Putamen (tissue), 1 donor: ENCODE data around the gene COX4I2.

Experiments used
- DNase-seq: peaks from one replicate; pipeline ENCODE4 v3.0.0-alpha.2; 2016; ENCODE audit warnings: low spot score

The COX4I2 gene

DNA sequence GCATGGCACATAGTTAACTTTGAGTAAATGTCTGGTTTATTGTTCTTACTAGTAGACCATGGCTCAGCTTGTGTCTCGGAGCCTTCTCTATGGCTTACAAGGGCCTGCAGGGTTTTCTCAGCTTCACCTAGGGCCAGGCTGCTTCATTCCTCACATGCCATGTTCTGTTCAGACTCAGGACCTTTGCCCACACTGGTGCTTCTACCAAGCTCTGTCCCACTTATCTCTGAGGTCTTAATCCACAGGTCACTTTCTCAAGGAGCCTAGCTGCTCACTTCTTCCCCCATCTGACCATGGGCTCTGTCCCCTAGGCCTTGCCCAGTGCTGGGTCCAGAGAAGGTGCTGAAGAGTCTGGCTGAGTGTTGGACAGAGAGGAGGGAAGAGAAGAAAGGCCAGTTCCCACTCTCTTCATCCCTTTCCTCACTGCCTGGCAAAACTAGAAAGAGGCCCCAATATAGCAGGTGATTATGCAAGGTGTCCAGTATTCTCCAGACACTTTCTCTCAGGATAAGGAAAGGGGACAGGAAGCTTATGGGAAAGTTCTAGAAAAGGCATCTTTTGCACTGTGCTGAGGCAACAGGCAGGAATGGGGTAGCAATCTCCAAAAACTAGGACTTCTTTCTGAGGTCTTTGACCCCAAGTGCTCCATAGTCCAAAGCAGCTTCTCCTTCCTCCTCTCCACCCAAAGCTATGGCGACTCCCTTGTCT lies 40.0 kb downstream of the COX4I2 start:
- DNase-seq, result no peak

DNA sequence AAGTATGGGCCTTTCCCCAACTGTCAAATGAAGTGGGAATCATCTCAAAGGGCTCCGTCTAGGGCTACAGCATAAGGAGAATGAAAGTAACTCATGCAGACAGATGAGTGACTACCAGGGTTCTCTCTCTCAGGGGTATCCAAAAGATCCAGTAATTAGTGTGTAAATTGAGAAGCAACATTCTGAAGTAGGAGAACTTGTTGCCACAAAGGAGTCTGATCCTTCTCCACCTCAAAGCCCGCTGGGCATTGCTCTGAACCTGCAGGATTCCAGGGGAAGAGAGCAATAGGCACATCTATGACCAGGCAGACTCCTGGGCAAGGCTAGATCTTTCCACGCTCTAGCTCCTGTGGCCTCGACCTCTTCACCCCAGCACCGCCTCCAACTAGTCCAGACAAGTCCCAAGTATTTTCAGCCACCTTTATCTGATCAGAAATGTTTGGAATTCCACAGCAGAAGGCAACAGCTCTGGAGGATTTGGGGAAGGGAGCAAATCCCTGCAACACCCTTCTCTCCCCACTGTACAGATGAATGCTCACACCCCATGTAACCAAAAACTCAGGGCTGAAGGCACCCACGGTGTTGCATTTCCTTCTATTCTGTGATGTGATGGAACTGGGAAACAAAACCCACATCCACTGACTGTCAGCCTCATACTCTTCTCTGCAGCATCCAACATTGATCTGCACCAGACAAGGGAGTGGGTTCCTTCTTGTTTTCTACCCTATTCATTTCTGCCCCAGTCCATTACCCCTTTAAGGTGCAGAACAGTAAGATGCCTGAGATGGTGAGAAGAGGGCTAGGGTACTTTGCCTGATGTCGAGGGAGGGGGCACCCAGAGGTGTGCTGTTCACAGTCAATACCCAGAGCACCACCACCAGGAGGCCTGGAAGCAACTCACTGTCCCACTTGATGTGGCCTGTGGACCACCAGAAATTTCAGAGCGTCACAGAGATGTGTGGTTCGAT lies 41.0 kb downstream of the COX4I2 start:
- DNase-seq, result no peak

DNA sequence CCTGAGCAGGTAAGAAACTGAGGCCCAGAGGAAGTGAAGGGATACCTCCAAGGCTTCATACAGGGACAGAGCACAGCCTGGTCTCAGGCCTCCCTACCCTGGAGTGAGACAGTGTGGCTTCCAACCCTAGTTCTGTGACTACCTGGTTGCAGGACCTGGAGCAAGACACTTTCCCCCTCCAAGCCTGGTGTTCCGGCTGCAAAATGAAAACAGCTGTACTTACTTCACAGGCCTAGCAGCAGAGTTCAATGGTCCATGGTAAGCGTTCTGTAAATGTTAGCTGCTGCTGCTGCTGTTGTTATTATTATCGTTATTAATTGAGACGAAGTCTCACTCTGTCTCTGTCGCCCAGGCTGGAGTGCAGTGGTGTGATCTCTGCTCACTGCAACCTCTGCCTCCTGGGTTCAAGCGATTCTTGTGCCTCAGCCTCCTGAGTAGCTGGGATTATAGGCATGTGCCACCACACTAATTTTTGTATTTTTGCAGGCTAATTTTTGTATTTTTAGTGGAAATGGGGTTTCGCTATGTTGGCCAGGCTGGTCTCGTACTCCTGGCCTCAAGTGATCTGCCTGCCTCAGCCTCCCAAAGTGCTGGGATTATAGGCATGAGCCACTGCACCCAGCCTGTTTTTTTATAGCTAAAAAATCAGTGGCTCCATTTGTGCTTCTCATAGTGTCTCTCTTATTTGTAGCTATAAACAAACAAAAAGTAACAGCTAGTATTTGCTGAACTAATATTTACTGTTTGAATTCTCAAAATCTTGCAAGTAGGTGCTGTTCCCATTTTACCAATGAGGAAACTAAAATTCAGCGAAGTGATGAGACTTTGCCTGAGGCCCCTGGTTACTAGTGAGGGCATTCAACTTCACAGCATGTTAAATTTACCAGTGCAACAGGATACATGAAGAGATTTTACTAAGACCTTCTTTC lies 41.9 kb downstream of the COX4I2 start:
- DNase-seq, result no peak

DNA sequence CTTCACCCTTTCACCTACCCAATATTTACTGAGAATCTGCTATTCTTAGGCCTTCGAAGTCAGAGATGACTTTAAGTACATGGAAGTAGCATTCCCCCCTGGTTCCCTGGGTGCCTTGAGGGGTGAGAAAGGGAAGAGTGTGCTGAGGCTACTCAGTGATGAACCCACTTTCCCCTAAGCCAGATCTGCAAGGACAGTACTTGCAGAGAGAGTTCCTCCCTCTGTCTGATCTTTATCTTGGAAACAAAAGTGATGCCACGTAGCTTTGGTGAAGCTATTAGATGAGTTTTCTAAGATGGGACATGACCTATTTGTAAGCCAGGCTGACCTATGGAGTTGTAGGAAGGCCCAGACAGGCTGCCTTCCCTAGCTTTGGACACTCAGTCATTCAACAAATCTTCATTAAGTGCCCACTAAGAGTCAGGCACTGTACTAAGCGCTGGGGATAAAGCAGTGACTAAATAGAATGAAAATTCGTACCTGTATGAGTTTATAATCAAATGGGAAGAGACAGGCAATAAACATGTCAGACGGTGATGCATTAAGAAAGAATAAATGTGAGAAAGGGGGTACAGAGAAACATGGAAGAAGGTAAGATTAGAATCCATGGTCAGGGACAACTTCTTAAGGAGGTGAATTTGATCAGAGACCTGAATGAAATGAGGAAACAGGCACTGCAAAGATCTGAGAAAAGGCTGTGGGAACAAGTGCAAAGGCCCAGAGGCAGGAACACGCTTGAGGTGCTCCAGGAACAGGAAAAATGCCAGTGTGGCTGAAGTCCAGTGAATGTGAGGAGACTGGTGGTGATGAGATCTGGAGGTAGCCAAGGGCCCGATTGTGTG lies 42.8 kb downstream of the COX4I2 start:
- no peak for DNase-seq

DNA sequence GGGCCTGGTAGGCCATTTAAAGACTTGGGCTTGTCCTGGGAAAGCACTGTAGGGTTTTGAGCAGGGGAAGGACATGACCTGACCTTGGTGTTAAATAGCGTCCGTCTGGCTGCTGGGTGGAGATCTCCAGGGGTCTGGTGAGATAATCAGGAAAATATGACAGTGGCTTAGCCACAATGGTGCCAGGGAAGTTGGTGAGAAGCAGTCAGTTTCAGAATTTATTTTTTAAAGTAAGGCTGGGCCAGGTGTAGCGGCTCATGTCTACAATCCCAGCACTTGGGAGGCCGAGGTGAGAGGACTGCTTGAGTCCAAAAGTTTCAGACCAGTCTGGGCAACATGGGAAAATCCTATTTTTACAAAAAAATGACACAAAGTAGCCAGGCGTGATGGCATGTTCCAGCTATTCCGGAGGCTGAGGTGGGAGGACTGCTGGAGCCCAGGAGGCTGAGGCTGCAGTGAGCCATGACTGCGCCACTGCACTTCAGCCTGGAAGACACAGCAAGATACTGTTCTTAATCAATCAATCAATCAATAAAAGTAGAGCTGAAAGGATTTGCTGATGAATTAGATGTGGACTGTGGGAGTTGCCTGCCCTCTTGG lies 43.5 kb downstream of the COX4I2 start:
- no peak for DNase-seq

DNA sequence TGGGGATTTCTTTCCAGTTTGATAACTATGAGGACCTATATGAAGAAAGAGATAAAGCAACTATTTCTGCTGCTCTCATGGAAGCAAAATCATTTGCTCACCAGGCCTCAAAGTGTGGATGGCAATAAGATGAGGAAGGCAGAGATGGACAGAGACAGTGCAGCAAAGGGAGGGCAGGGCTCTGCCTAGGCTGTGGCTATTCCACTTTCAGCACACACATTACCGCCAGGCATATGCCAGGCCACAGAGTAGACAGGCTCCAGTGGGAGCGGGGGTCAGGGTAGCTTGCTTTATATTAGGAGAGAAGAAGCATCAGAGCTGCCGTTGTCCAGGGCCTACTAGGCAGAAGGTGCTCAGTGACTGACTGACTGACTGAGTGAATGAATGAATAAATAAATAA lies 44.1 kb downstream of the COX4I2 start:
- no peak for DNase-seq

DNA sequence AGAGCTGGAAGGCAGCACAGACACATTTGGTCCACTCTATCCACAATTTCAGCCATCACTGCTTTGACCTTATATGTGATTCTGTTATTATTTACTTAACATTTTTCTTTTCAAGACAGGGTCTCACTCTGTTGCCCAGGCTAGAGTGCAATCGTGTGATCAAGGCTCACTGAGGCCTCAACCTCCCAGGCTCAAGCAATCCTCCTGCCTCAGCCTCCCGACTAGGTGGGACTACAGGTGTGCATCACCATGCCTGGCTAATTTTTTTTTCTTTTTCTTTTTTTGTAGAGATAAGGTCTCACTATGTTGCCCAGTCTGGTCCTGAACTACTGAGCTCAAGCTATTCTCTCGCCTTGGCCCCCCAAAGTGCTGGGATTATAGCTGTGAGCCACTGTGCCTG lies 44.6 kb downstream of the COX4I2 start:
- no peak for DNase-seq

DNA sequence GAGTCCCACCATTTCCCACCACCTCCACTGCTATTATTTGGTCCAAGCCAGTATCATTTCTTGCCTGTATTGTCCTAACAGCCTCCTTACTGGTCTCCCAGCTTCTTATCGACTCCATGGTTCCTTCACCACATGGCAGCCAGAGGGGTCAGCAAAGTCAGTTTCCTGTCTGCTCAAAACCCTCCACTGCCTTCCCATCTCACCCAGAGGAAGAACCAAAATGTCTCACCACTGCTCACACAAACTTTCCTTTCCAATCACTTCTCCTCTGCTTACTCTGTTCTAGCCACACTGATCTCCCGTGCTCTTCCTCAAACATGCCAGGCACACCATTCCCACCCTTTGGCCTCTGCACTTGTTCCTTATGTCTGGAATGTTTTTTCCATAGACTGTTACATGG lies 45.2 kb downstream of the COX4I2 start:
- no peak for DNase-seq

DNA sequence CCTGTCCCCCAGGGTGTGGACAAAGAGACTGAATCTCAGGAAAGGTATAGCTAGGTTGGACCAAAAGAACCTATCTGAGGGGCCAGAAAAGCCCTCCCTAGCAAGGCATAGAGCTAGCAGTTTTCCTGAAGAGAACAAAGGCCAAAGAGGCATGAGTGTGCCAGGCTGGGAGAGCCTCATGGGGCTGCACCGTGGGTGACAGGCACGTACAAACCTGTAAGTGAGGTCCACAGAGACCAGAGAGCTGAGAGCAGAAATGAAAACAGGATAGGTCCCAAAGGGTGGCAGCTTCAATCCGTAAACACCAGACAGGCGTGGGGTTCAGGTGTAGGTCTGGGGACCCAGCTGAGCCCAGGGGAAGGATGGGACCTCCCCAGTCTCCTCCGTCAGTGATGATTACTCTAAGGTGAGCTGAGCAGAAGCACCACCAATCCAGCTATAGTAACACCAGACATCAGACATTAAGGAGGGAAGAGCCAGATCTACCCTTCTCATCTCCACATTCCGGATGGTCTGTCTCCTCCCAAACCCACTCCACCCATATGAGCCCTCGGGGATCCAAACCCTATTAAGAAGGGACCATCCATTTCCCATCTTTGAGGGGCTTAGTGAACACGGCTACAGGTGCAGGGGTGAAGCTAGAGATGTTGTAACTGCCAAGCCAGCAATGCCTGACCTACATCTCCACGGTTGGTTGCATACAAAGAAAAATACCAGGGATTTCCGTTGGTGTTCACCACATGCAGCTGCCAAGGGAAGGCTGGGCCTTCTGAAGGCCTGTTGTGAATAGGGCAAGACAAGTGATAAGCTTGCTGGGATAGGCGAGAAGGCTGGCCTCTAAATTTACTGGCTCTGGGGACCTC lies 46.7 kb downstream of the COX4I2 start:
- DNase-seq, result no peak

DNA sequence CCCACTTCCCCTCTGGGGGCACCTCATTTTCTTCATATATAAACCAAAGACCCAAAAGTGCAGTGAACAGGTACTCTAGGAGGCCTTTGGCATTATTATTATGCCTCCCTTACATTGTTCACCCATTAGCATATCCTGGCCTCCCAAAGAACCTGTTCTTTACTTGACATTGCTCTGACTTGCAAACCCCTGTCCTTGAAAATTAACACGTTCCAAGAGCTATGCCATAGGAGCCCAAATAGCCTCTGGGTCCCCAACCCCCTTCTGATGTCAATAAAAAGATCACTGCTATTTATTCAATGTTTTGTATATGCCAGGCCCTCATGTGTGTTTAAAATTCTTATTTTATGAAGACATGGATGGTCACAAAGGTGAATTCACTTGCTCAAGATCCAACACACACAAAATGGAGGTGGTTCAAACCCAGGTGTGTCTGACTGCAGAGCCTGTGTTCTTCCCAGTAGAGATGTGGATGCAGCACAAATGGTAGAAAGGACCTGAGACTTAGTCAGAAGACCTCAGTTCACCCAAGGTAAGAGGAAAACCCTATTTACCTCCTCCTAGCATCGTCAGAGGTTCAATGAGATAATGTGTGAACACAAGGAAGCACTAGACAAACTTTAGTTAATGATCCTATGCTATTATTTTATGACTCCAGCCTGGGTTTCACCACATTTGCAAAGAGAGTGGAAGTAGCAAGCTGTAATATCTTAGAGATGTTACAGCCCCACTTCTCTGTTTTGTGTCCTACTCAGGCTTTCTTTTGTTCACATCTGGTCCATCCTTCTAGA lies 48.3 kb downstream of the COX4I2 start:
- no peak for DNase-seq

DNA sequence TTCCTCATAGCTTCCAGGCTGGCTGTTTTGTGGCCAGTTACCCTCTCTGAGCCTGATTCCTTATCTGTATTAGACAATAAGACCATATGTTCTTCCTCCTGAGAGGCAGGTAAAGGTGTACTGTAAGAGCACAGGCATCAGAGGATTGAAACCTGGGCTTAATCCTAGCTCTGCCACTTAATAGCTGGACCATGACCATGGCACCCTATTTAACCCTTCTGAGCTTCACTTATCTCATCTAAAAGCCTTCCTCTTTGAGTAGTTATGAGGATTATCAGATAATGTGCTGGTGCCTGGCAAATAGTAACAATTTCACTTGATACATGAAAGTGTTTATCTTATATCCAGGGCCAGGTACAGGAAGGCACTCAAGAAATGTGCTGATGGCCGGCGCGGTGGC lies 50.1 kb downstream of the COX4I2 start:
- no peak for DNase-seq

DNA sequence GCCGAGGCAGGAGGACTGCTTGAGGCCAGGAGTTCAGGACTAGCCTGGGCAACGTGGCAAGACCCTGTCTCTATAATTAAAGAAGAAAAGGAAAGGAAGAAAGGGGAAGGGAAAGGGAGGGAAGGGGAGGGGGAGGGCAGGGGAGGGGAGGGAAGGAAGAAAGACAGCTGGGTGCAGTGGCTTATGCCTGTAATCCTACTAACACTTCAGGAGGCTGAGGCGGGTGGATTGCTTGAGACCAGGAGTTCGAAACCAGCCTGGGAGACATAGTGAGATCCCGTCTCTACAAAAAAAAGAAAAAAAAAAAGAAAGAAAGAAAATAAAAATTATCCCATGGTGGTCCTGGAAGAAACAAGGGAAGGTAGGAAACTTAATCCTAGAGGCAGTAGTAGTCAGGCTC lies 51.4 kb downstream of the COX4I2 start:
- no peak for DNase-seq

DNA sequence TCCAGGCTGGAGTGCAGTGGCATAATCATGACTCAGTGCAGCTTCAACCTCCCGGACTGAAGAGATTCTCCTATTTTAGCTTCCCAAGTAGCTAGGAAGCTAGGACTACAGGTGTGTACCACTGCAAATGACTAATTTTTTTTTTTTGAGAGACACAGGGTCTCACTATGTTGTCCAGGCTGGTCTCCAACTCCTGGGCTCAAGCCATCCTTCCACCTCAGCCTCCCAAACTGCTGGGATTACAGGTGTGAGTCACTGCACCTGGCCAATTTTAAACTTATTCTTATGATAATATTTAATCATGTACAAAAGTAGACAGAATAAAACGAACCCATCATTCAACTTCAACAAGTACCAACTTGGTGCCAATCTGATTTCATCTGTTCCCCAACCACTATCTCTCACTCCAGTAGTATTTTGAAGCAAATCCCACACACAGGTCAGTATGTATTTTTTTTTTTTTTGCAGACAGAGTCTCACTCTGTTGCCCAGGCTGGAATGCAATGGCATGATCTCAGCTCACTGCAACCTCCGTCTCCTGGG lies 52.5 kb downstream of the COX4I2 start:
- DNase-seq, result no peak

DNA sequence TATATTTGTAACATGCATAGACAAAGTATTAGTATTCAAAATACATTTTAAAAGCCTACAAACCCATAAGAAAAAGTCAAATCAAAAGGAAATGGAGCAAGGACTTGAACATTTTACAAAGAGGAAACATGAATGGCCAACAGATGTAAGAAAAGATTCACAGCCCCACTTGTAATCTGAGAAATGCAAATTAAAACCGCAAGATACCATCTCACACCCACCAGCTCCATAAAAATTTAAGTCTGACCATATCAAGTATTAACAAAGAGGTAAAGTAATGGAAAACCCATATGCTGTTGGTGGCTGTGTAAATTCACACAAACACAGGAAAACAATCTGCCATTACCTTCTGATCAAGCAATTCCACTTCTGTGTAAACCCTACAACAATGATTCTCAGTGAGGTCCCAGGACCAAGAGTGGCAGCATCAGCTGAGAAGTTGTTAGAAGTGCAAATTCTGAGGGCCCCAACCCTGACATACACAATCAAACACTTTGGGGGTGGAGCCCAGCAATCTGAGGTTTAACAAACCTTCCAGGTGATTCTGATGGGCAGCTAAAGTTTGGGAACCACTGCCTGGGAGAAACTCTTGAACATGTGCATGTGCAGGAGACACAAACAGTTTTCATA lies 54.0 kb downstream of the COX4I2 start:
- no peak for DNase-seq

DNA sequence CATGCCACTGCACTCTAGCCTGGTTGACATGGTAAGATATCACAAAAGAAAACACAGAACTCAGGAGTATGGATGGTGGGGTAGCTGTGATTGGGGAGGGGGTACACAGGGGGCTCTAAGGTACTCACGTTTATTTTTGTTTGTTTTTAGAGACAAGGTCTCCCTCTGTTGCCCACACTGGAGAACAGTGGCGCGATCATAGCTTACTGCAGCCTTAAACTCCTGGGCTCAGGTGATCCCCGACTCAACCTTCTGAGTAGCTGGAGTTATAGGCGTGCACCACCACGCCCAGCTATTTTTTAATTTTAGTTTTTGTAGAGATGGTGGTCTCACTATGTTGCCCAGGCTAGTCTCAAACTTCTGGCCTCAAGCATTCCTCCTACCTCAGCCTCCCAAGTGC lies 55.7 kb downstream of the COX4I2 start:
- DNase-seq, result no peak

DNA sequence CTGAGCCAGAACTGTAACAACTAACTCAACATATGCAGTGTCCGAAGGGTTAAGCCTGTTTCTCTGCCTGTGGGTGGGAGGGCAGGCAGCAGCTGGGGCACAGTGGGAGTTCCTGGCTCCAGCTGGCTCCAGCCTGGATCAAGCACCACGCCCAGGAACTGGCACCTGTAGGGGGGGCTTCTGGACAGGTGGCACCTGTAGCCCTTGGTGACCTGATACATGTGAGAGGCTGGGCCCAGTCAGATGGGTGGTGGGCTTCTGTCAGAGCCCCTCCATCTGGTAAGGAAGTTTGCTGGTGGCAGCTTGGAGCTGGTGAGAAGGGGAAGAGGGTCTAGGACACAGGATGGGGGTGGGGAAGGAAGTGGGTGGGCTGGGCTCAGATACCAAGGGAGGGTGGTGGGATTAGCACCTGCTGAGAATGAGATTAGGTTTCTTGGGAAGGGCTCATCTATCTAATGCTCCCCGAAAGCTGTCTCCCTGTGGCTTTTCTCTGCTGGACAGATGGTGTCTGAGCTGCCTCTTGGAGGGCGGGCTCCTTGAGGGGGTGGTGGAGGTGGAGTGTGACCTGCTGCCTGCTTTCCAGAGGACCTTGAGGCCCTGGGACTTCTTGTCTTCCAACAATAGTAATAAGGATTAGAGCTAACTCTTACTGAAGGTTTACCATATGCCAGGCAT lies 56.4 kb downstream of the COX4I2 start:
- no peak for DNase-seq
